Breast epithelium (tissue), 3 donors: ENCODE data around the gene RAB19.

ENCODE experiments used
- CTCF ChIP-seq, 3 donors: fragments of 450-650 bp; IDR thresholded peaks; one replicate each; pipeline ENCODE4 v1.5.1; 2016 to 2017; ENCODE audit warnings: antibody characterized with exemption in 3 of 3, mild to moderate bottlenecking in 3 of 3, moderate library complexity in 3 of 3
- POLR2A ChIP-seq: fragments of 450-650 bp; IDR thresholded peaks from one replicate; pipeline ENCODE4 v1.6.1; 2016; ENCODE audit warnings: antibody characterized with exemption, mild to moderate bottlenecking, moderate library complexity
- POLR2AphosphoS5 ChIP-seq, 3 donors: sonication (generic); formaldehyde crosslinking; IDR thresholded peaks; one replicate each; pipeline ENCODE4 v1.6.1; 2017; ENCODE audit warnings: antibody characterized with exemption in 3 of 3

DNA sequence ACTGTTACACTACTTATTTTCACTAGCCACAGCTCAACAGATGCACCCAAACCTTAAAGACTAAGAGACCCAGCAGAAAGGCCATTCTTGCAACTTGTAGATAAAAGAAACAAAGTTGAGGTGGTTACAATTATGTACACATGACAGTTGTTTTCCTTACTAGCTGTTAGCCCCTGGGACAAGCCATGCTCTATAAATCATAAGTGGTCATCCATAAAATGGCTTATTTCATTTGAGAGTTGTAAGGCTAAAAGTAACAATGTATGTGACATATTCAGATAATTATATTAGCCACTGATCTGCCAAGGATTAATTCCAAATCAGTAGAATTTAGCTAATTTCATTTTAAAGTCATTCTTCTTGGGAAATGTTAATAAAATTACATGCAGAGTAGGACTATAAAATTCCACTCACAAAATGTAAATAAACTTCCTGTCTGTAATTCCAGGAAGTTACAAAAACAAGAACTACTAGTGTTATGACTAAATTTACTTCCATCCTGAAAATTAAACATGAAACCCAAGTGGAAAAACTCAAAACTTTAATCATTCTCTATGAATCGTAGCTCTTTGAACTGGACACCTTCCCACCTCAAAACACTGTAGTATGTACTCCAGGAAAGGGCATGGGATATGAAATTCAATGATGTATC is 18.8 kb upstream of the RAB19 start:
- TF ChIP-seq CTCF (IDR thresholded peaks at IDR 0.05), result no peak
- TF ChIP-seq POLR2AphosphoS5 (IDR thresholded peaks at IDR 0.05), result no peak
- TF ChIP-seq POLR2A, result no peak
